Trophoblast cell (in vitro differentiated cells and primary cell): Measurements from ENCODE around the gene TNFAIP8L3.

ENCODE experiments used
- DNase-seq, 2 donors: peaks; one replicate each; pipeline ENCODE4 v3.0.0-alpha.2; 2016
- H2AFZ ChIP-seq: 2 replicates; pipeline ENCODE4 v1.6.1; 2013; ENCODE audit warnings: low read length, moderate library complexity, mild to moderate bottlenecking; ENCODE audit not compliant: insufficient read depth, poor library complexity
- H2AK5ac ChIP-seq: 2 replicates; pipeline ENCODE4 v1.6.1; 2013; ENCODE audit warnings: mild to moderate bottlenecking, low read length
- H2BK120ac ChIP-seq: 2 replicates; pipeline ENCODE4 v1.6.1; 2013; ENCODE audit warnings: low read length, mild to moderate bottlenecking, moderate library complexity; ENCODE audit not compliant: insufficient read depth, poor library complexity
- H2BK12ac ChIP-seq: 2 replicates; pipeline ENCODE4 v1.6.1; 2013; ENCODE audit warnings: mild to moderate bottlenecking, low read length, moderate library complexity
- H2BK5ac ChIP-seq: 2 replicates; pipeline ENCODE4 v1.6.1; 2013; ENCODE audit warnings: low read length, low read depth, moderate library complexity, mild to moderate bottlenecking; ENCODE audit not compliant: poor library complexity
- H3K14ac ChIP-seq: 2 replicates; pipeline ENCODE4 v1.6.1; 2013; ENCODE audit warnings: mild to moderate bottlenecking, low read length
- H3K18ac ChIP-seq: 2 replicates; pipeline ENCODE4 v1.6.1; 2013; ENCODE audit warnings: mild to moderate bottlenecking, low read length
- H3K23ac ChIP-seq: 2 replicates; pipeline ENCODE4 v1.6.1; 2013; ENCODE audit warnings: low read length
- H3K27ac ChIP-seq: 2 replicates; pipeline ENCODE4 v1.5.1; 2013; ENCODE audit warnings: low read depth, mild to moderate bottlenecking, inconsistent platforms, low read length, moderate library complexity
- H3K27me3 ChIP-seq: 2 replicates; pipeline ENCODE4 v1.6.1; 2013; ENCODE audit warnings: inconsistent platforms, mild to moderate bottlenecking, low read length, moderate library complexity; ENCODE audit not compliant: insufficient read depth
- H3K36me3 ChIP-seq, 2 experiments: 1 replicate in 1 of 2; 2 replicates in 1 of 2; pipeline ENCODE4 v1.6.1; 2013; ENCODE audit warnings: low read length in 2 of 2, mild to moderate bottlenecking in 2 of 2, moderate library complexity in 1 of 2; ENCODE audit not compliant: insufficient read depth in 2 of 2, control insufficient read depth in 1 of 2
- H3K4ac ChIP-seq: 2 replicates; pipeline ENCODE4 v1.6.1; 2013; ENCODE audit warnings: low read depth, mild to moderate bottlenecking, low read length, moderate library complexity
- H3K4me1 ChIP-seq, 2 experiments: 1 replicate in 1 of 2; 2 replicates in 1 of 2; pipeline ENCODE4 v1.6.1; 2013; ENCODE audit warnings: low read length in 2 of 2, mild to moderate bottlenecking in 2 of 2, moderate library complexity in 1 of 2; ENCODE audit not compliant: insufficient read depth in 2 of 2, control insufficient read depth in 1 of 2
- H3K4me2 ChIP-seq: 2 replicates; pipeline ENCODE4 v1.6.1; 2013; ENCODE audit warnings: inconsistent platforms, mild to moderate bottlenecking, low read length, moderate library complexity
- H3K4me3 ChIP-seq: 2 replicates; pipeline ENCODE4 v1.5.1; 2013; ENCODE audit warnings: mild to moderate bottlenecking, low read depth, low read length, inconsistent platforms
- H3K79me1 ChIP-seq: one replicate; pipeline ENCODE4 v1.6.1; 2013; ENCODE audit warnings: low read length
- H3K79me2 ChIP-seq: 2 replicates; pipeline ENCODE4 v1.6.1; 2013; ENCODE audit warnings: low read length, mild to moderate bottlenecking; ENCODE audit not compliant: control insufficient read depth, insufficient read depth, poor library complexity
- H3K9ac ChIP-seq: 2 replicates; pipeline ENCODE4 v1.6.1; 2013; ENCODE audit warnings: mild to moderate bottlenecking, low read length
- H3K9me3 ChIP-seq: 2 replicates; pipeline ENCODE4 v1.6.1; 2013; ENCODE audit warnings: low read depth, mild to moderate bottlenecking, control low read depth, inconsistent platforms, low read length; ENCODE audit not compliant: insufficient read depth
- H4K12ac ChIP-seq: 2 replicates; pipeline ENCODE4 v1.6.1; 2013; ENCODE audit warnings: low read depth, mild to moderate bottlenecking, low read length, moderate library complexity
- H4K8ac ChIP-seq: 2 replicates; pipeline ENCODE4 v1.6.1; 2013; ENCODE audit warnings: low read depth, mild to moderate bottlenecking, low read length, moderate library complexity
- H4K91ac ChIP-seq: one replicate; pipeline ENCODE4 v1.6.1; 2013; ENCODE audit warnings: low read depth, mild to moderate bottlenecking, low read length, moderate library complexity
- WGBS: extraction: QIAGEN DNeasy Blood & Tissue Kit; methylation state at CpG from one replicate; pipeline ENCODE4 v1.1.7; 2013; ENCODE audit warnings: missing lambda C conversion rate; ENCODE audit not compliant: insufficient read length, insufficient coverage; ENCODE audit errors: extremely low coverage; 5-methylcytosine and 5-hydroxymethylcytosine counted together

The TNFAIP8L3 gene

DNA sequence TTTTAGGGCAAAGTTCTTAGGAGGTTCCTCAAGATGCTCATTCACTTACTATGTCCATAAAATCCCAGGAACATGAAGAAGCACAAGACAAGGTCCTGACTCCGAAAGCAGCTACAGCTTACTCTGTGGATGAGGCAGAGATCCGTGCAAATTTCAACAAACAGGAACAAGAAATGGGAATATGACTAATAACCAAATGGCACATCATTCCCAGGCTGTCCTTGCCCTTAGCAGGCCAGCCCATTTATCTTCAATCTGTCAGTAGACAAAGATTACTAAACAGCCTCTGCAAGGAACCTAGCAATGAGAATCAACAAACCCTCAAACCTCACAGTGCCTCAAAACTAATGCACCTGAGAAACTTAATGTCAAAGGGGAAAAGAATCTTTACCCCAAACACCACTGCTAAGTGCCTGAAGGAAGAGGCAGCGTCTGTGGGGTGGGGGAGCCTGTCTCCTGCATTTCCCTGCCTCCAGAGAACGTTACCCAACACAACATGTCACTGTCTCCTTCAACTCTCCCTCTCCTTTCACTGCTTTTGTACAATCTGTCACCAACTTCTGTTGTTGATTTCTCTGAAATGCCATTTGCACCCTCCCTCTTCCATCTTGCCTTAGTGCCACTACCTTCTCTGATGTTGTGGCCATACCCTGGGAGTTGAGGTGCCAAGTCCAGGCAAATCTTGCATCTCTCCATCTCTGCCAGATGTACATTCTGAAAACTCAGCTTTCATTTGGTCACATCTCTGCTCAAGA lies 4.8 kb downstream of the TNFAIP8L3 start:
- Histone ChIP-seq H3K79me2 (no peaks in the 10 kb centered on the region), H3K18ac (no peak overlapping the region), H2BK5ac (no peak overlapping the region), H3K4me1 (peaks cover 3 to 7% of the 10 kb centered on the region in 2 experiments), H4K12ac (no peak overlapping the region), H2AK5ac (no peak overlapping the region), H2BK12ac (no peak overlapping the region), H2BK120ac (no peak overlapping the region), H3K27me3 (peaks cover 35% of the 10 kb centered on the region), H3K4ac (no peak overlapping the region), H4K8ac (no peak overlapping the region), H3K36me3 (no peaks in the 10 kb centered on the region), H4K91ac (no peak overlapping the region), H3K4me3 (no peak overlapping the region), H3K23ac (no peak overlapping the region), H3K27ac (no peak overlapping the region), H3K9me3 (no peaks in the 10 kb centered on the region), H3K9ac (no peak overlapping the region), H3K4me2 (no peak overlapping the region), H3K79me1 (no peaks in the 10 kb centered on the region), H3K14ac (no peak overlapping the region), H2AFZ (no peak overlapping the region)
- DNase-seq: no peak
- WGBS: no CpG with 5 or more reads among the region's 4 CpGs

GRCh38 chr15:51089041-51089440 lies 5.7 kb downstream of the TNFAIP8L3 start:
- no peaks in the 10 kb centered on the region for H3K9me3 ChIP-seq
- no peak overlapping the region for H2BK5ac ChIP-seq
- no peak overlapping the region for H3K9ac ChIP-seq
- H3K36me3 ChIP-seq: no peaks in the 10 kb centered on the region
- no peak overlapping the region for H3K27ac ChIP-seq
- H3K4me1 ChIP-seq: peaks cover 0 to 1% of the 10 kb centered on the region in 2 experiments
- no peaks in the 10 kb centered on the region for H3K79me1 ChIP-seq
- no peak overlapping the region for H2BK120ac ChIP-seq
- H3K14ac ChIP-seq: no peak overlapping the region
- no peak overlapping the region for H3K4me3 ChIP-seq
- no peak overlapping the region for H3K23ac ChIP-seq
- DNase-seq: no peak
- no peak overlapping the region for H2AFZ ChIP-seq
- WGBS: 100% methylated on average over 1 of the region's 1 CpG
- no peak overlapping the region for H4K91ac ChIP-seq
- H4K12ac ChIP-seq: no peak overlapping the region
- no peak overlapping the region for H3K4me2 ChIP-seq
- H4K8ac ChIP-seq: no peak overlapping the region
- H3K27me3 ChIP-seq: peaks cover 28% of the 10 kb centered on the region
- H3K79me2 ChIP-seq: no peaks in the 10 kb centered on the region
- H2BK12ac ChIP-seq: no peak overlapping the region
- no peak overlapping the region for H3K4ac ChIP-seq
- H3K18ac ChIP-seq: no peak overlapping the region
- no peak overlapping the region for H2AK5ac ChIP-seq

DNA sequence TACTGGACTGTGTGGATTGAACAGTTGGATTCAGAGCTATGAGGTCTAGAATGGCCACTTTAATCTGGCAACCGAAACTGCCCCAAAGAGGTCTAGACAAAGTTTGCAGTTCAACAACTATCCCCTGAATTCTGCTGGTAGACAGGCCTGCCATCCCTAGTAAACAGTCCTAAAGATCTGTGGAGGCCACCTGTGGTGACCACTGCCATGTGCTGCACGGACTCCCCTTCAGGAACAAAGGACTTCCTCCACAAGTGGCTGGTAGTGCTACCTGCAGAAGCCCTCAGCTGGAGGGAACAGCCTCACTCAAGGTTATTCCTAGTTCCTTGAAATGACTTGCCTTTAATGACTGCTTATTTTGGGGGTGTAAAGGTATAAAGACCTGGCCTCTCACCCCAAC lies 6.1 kb downstream of the TNFAIP8L3 start:
- Histone ChIP-seq H3K4ac (no peak overlapping the region), H3K27ac (no peak overlapping the region), H3K14ac (no peak overlapping the region), H3K23ac (no peak overlapping the region), H2BK5ac (no peak overlapping the region), H3K4me2 (no peak overlapping the region), H3K18ac (no peak overlapping the region), H2BK12ac (no peak overlapping the region), H3K9ac (no peak overlapping the region), H4K12ac (no peak overlapping the region), H4K91ac (no peak overlapping the region), H2BK120ac (no peak overlapping the region), H3K4me1 (no peaks in the 10 kb centered on the region), H3K79me1 (no peaks in the 10 kb centered on the region), H3K79me2 (no peaks in the 10 kb centered on the region), H2AFZ (no peak overlapping the region), H3K36me3 (no peaks in the 10 kb centered on the region), H3K9me3 (no peaks in the 10 kb centered on the region), H4K8ac (no peak overlapping the region), H2AK5ac (no peak overlapping the region), H3K27me3 (peaks cover 23% of the 10 kb centered on the region), H3K4me3 (no peak overlapping the region)
- DNase-seq: no peak
- no CpG with 5 or more reads among the region's 2 CpGs for WGBS

GRCh38 chr15:51087513-51087912 lies 7.2 kb downstream of the TNFAIP8L3 start:
- Histone ChIP-seq H3K27ac (no peak overlapping the region), H3K14ac (no peak overlapping the region), H2BK120ac (no peak overlapping the region), H3K4ac (no peak overlapping the region), H2BK5ac (no peak overlapping the region), H2BK12ac (no peak overlapping the region), H3K9me3 (no peaks in the 10 kb centered on the region), H3K36me3 (no peaks in the 10 kb centered on the region), H3K9ac (no peak overlapping the region), H3K23ac (no peak overlapping the region), H3K79me2 (no peaks in the 10 kb centered on the region), H4K8ac (no peak overlapping the region), H3K4me1 (no peaks in the 10 kb centered on the region), H2AFZ (no peak overlapping the region), H3K4me3 (no peak overlapping the region), H3K79me1 (no peaks in the 10 kb centered on the region), H3K27me3 (peaks cover 13% of the 10 kb centered on the region), H3K18ac (no peak overlapping the region), H4K91ac (no peak overlapping the region), H3K4me2 (no peak overlapping the region), H2AK5ac (no peak overlapping the region), H4K12ac (no peak overlapping the region)
- no peak for DNase-seq
- WGBS: no CpG with 5 or more reads among the region's 1 CpG
